T-cell (primary cell): ENCODE results near the gene SPATA9. TPM values are rescaled to one million over a fixed set of nuclear protein-coding genes. Genes with fewer than 3 reads are reported as not detected.
A peak's percentile ranks its signal among the peaks of the same experiment; 100 is the strongest.
"Not testable (repeated sequence)": the region's sequence is repeated elsewhere in the genome, so short reads cannot be mapped to it uniquely, and the experiment has no call there.

Experiments
- ATAC-seq, 4 experiments: fragments of 200-7000 bp in 3 of 4; fragments of 150-1000 bp in 1 of 4; cut with Tn5 transposase; replicated peaks in 1 of 4; 1 replicate in 3 of 4; 2 replicates in 1 of 4; pipeline ENCODE4 v1.10.0; 2021; ENCODE audit warnings: moderate library complexity in 3 of 4, mild to moderate bottlenecking in 2 of 4, moderate number of reproducible peaks in 1 of 4
- CTCF ChIA-PET, 2 donors: fragments of 300-600 bp; sonication (Branson Sonifier 250); formaldehyde crosslinking; loops; one replicate each; lab custom pipeline; 2022; ENCODE audit warnings: antibody characterized with exemption in 2 of 2; lab: Charles Lee
- POLR2A ChIA-PET, 2 donors: fragments of 300-600 bp; sonication (Branson Sonifier 250); formaldehyde crosslinking; loops; one replicate each; lab custom pipeline; 2022; ENCODE audit warnings: antibody characterized with exemption in 2 of 2; lab: Charles Lee
- DNase-seq, 35 experiments: peaks; one replicate each; pipeline versions ENCODE4 v3.0.0 to v3.0.0-alpha.2; 2013 to 2023
- H3K27ac ChIP-seq: one replicate; pipeline ENCODE4 v1.5.1; 2013; ENCODE audit warnings: low read length
- H3K27me3 ChIP-seq, 2 experiments: replicated peaks in 1 of 2; 1 replicate in 1 of 2; 2 replicates in 1 of 2; pipeline versions ENCODE4 v1.6.1 to v1.7.0; 2013; ENCODE audit warnings: low read length in 1 of 2, mixed read lengths in 1 of 2; ENCODE audit not compliant: control insufficient read depth in 2 of 2, insufficient read depth in 2 of 2; ENCODE audit errors: extremely low read depth in 1 of 2
- H3K36me3 ChIP-seq, 2 donors: 1 replicate in 1 of 2; 2 replicates in 1 of 2; pipeline versions ENCODE4 v1.6.1 to v1.7.0; 2013; ENCODE audit warnings: low read length in 1 of 2; ENCODE audit not compliant: control insufficient read depth in 2 of 2, insufficient read depth in 1 of 2; ENCODE audit errors: extremely low read depth in 1 of 2
- H3K4me1 ChIP-seq, 2 experiments: 1 replicate in 1 of 2; 2 replicates in 1 of 2; pipeline versions ENCODE4 v1.6.1 to v1.7.0; 2013; ENCODE audit warnings: low read length in 2 of 2, mixed read lengths in 1 of 2; ENCODE audit not compliant: insufficient read depth in 2 of 2, control insufficient read depth in 1 of 2; ENCODE audit errors: extremely low read depth in 1 of 2
- H3K4me3 ChIP-seq, 2 donors: 1 replicate in 1 of 2; 2 replicates in 1 of 2; pipeline versions ENCODE4 v1.5.1 to v1.7.0; 2013; ENCODE audit warnings: mild to moderate bottlenecking in 2 of 2, low read length in 1 of 2, moderate library complexity in 1 of 2; ENCODE audit not compliant: control insufficient read depth in 1 of 2; ENCODE audit errors: extremely low read depth in 1 of 2
- H3K9me3 ChIP-seq: 2 replicates; pipeline ENCODE4 v1.7.0; 2013
- H3K27ac Mint-ChIP-seq, 2 donors: one replicate each; pipeline ENCODE4 v1.8.0; 2020 to 2021; ENCODE audit warnings: mild to moderate bottlenecking in 2 of 2, mixed read lengths in 2 of 2
- H3K27me3 Mint-ChIP-seq, 2 donors: one replicate each; pipeline ENCODE4 v1.8.0; 2021 to 2022; ENCODE audit warnings: mixed read lengths in 2 of 2
- H3K36me3 Mint-ChIP-seq: one replicate; pipeline ENCODE4 v1.8.0; 2021; ENCODE audit warnings: mixed read lengths
- H3K4me1 Mint-ChIP-seq, 3 donors: one replicate each; pipeline ENCODE4 v1.8.0; 2020 to 2022; ENCODE audit warnings: mixed read lengths in 3 of 3, mild to moderate bottlenecking in 1 of 3
- H3K4me3 Mint-ChIP-seq, 3 donors: one replicate each; pipeline ENCODE4 v1.8.0; 2020 to 2022; ENCODE audit warnings: mild to moderate bottlenecking in 3 of 3, mixed read lengths in 3 of 3, moderate library complexity in 3 of 3
- H3K9me3 Mint-ChIP-seq, 3 donors: one replicate each; pipeline ENCODE4 v1.8.0; 2020 to 2022; ENCODE audit warnings: mixed read lengths in 3 of 3
- WGBS: methylation state at CpG from one replicate; pipeline ENCODE4 v1.1.5; 2013; ENCODE audit warnings: missing lambda C conversion rate; ENCODE audit not compliant: insufficient coverage; 5-methylcytosine and 5-hydroxymethylcytosine counted together
- total RNA-seq, 35 experiments: library from RNA in 6 of 35; stranded (reverse) in 6 of 35; fragments of 120-200 nt in 1 of 35; gene quantifications; one replicate each; pipeline versions ENCODE4 v1.2.1 to v1.2.4 and lab custom pipeline; 2013 to 2026

Gene SPATA9
- total RNA-seq, 5 donors from 2014 or later (not counting 1 experiment from before 2014, with no cell fraction given) = not detected

GRCh38 chr5:95632942-95633341 lies 49.8 kb downstream of the SPATA9 start:
- POLR2A ChIA-PET, H3K4me3 Mint-ChIP-seq, ATAC-seq, H3K4me3 ChIP-seq, H3K36me3 ChIP-seq, DNase-seq, H3K36me3 Mint-ChIP-seq, H3K27me3 Mint-ChIP-seq, H3K9me3 Mint-ChIP-seq, H3K27ac ChIP-seq, H3K9me3 ChIP-seq, H3K27me3 ChIP-seq: not testable (repeated sequence)
- Mint-ChIP-seq H3K27ac (peak overlapping the region; percentile 61 to 69), H3K4me1 (peaks cover 24 to 31% (median 26%) of the 10 kb centered on the region in 3 donors)
- WGBS = no CpG with 5 or more reads among the region's 2 CpGs
- peaks cover 7 to 11% of the 10 kb centered on the region in 2 experiments for H3K4me1 ChIP-seq
- CTCF ChIA-PET = interaction anchor here in 1 of 2 donors (2.6 kb wide), 1 partner anchor 10 kb away, joined by 26 read pairs; no protein-coding TSS in a partner anchor

- H3K27me3 ChIP-seq = peaks cover 0 to 2% of the 10 kb centered on the region in 2 experiments
- peaks cover 2% of the 10 kb centered on the region for H3K36me3 Mint-ChIP-seq
- DNase-seq (peak; percentile 37 to 80 (median 62)), ATAC-seq (peak; percentile 99 to 100 (median 100))
- peak overlapping the region; percentile 90 to 98 for H3K27ac Mint-ChIP-seq
- H3K4me1 Mint-ChIP-seq = peaks cover 24 to 31% (median 26%) of the 10 kb centered on the region in 3 donors
- no peaks in the 10 kb centered on the region for H3K9me3 ChIP-seq
- H3K27me3 Mint-ChIP-seq = no peaks in the 10 kb centered on the region
- H3K9me3 Mint-ChIP-seq = peaks cover 0 to 5% (median 0%) of the 10 kb centered on the region in 3 donors
- no peak overlapping the region for H3K4me3 ChIP-seq
- WGBS = 0% methylated on average over 1 of the region's 4 CpGs
- CTCF ChIA-PET = interaction anchor here (0.6 to 2.6 kb wide), 9 partner anchors 9 to 175 kb away, joined by 3 to 26 read pairs (median 4); partner anchors contain the start of genes RFESD (in 2 of the 2), ARSK (in 1 of the 2) and SKIC3 (in 1 of the 2)
- H3K27ac ChIP-seq = peak overlapping the region; percentile 77
- H3K36me3 ChIP-seq = no peaks in the 10 kb centered on the region
- peak overlapping the region in 2 of 3 donors; percentile 46 to 48 for H3K4me3 Mint-ChIP-seq
- POLR2A ChIA-PET = interaction anchor here (0.5 to 2.2 kb wide), 4 partner anchors 9 to 332 kb away, joined by 3 to 17 read pairs (median 8); partner anchors contain the start of gene RFESD (in 1 of the 2)
- H3K4me1 ChIP-seq = peaks cover 7 to 11% of the 10 kb centered on the region in 2 experiments
Observed at GRCh38 chr5:95631991-95632675, 50.7 kb downstream of the SPATA9 start.

- DNase-seq = no peak
- H3K4me1 Mint-ChIP-seq = peaks cover 24 to 31% (median 26%) of the 10 kb centered on the region in 3 donors
- WGBS = no CpG with 5 or more reads among the region's 2 CpGs
- peak; percentile 2 to 8 (median 6) for ATAC-seq
- peaks cover 7 to 11% of the 10 kb centered on the region in 2 experiments for H3K4me1 ChIP-seq
- peaks cover 2% of the 10 kb centered on the region for H3K36me3 Mint-ChIP-seq
- peak overlapping the region; percentile 90 to 98 for H3K27ac Mint-ChIP-seq
- CTCF ChIA-PET = interaction anchor here (1.0 to 2.6 kb wide), 9 partner anchors 9 to 77 kb away, joined by 3 to 26 read pairs (median 4); partner anchors contain the start of genes RFESD (in 2 of the 2), ARSK (in 1 of the 2) and SKIC3 (in 1 of the 2)
- no peak overlapping the region for H3K4me3 ChIP-seq
- H3K27ac ChIP-seq = peak overlapping the region; percentile 77
- H3K9me3 Mint-ChIP-seq = peaks cover 0 to 5% (median 0%) of the 10 kb centered on the region in 3 donors
- H3K27me3 Mint-ChIP-seq = no peaks in the 10 kb centered on the region
- H3K9me3 ChIP-seq = no peaks in the 10 kb centered on the region
- POLR2A ChIA-PET = interaction anchor here (0.5 to 2.2 kb wide), 4 partner anchors 9 to 15 kb away, joined by 3 to 17 read pairs (median 6); partner anchors contain the start of gene RFESD (in 1 of the 2)
- H3K27me3 ChIP-seq = peaks cover 0 to 2% of the 10 kb centered on the region in 2 experiments
- peak overlapping the region in 1 of 3 donors; percentile 48 for H3K4me3 Mint-ChIP-seq
- no peaks in the 10 kb centered on the region for H3K36me3 ChIP-seq
Observed at GRCh38 chr5:95631255-95631958, 51.4 kb downstream of the SPATA9 start.

GRCh38 chr5:95630394-95630917 lies 52.3 kb downstream of the SPATA9 start:
- Histone ChIP-seq H3K27me3 (no peaks in the 10 kb centered on the region), H3K27ac (no peak overlapping the region), H3K4me3 (no peak overlapping the region), H3K36me3 (no peaks in the 10 kb centered on the region), H3K9me3 (no peaks in the 10 kb centered on the region), H3K4me1 (peaks cover 7 to 11% of the 10 kb centered on the region in 2 experiments)
- no peak overlapping the region for H3K4me3 Mint-ChIP-seq
- H3K27ac Mint-ChIP-seq = peak overlapping the region; percentile 58 to 72
- POLR2A ChIA-PET = interaction anchor here (2.0 to 2.2 kb wide), 2 partner anchors 8 kb away, joined by 10 to 17 read pairs; no protein-coding TSS in a partner anchor
- CTCF ChIA-PET = interaction anchor here (1.2 to 2.6 kb wide), 4 partner anchors 8 to 16 kb away, joined by 4 to 26 read pairs (median 4); partner anchors contain the start of gene RFESD (in 1 of the 2)
- peaks cover 24 to 33% (median 26%) of the 10 kb centered on the region in 3 donors for H3K4me1 Mint-ChIP-seq
- WGBS = no CpG with 5 or more reads among the region's 5 CpGs
- ATAC-seq = no peak
- H3K9me3 Mint-ChIP-seq = peaks cover 0 to 5% (median 0%) of the 10 kb centered on the region in 3 donors
- H3K27me3 Mint-ChIP-seq = no peaks in the 10 kb centered on the region
- no peak for DNase-seq
- H3K36me3 Mint-ChIP-seq = peaks cover 2% of the 10 kb centered on the region

- Histone ChIP-seq H3K4me1 (peaks cover 9 to 11% of the 10 kb centered on the region in 2 experiments), H3K9me3 (no peaks in the 10 kb centered on the region), H3K27ac (no peak overlapping the region), H3K4me3 (no peak overlapping the region), H3K27me3 (no peaks in the 10 kb centered on the region), H3K36me3 (no peaks in the 10 kb centered on the region)
- H3K4me3 Mint-ChIP-seq = no peak overlapping the region
- WGBS = 100% methylated on average over 1 of the region's 1 CpG
- H3K27me3 Mint-ChIP-seq = no peaks in the 10 kb centered on the region
- no peak overlapping the region for H3K27ac Mint-ChIP-seq
- peaks cover 28 to 43% (median 32%) of the 10 kb centered on the region in 3 donors for H3K4me1 Mint-ChIP-seq
- H3K36me3 Mint-ChIP-seq = peaks cover 2% of the 10 kb centered on the region
- CTCF ChIA-PET = interaction anchor here in 1 of 2 donors (1.0 kb wide), 1 partner anchor 35 kb away, joined by 5 read pairs; no protein-coding TSS in a partner anchor
- DNase-seq = no peak
- ATAC-seq = no peak
- H3K9me3 Mint-ChIP-seq = peaks cover 0 to 5% (median 0%) of the 10 kb centered on the region in 3 donors
- POLR2A ChIA-PET = no interaction called here
Observed at GRCh38 chr5:95628933-95629332, 53.9 kb downstream of the SPATA9 start.
